CD14-positive monocyte (primary cell): Measurements from ENCODE around the gene KMT2B. TPM values are rescaled to one million over a fixed set of nuclear protein-coding genes. Genes with fewer than 3 reads are reported as not detected.

Experiments used
- DNase-seq, 3 donors: peaks; one replicate each; pipeline ENCODE4 v3.0.0-alpha.2; 2011 to 2022
- H2AFZ ChIP-seq: 2 replicates; pipeline ENCODE4 v1.6.0; 2012; ENCODE audit warnings: mild to moderate bottlenecking, low read depth, low read length, inconsistent platforms; ENCODE audit not compliant: insufficient read depth, poor library complexity, severe bottlenecking
- H3K27ac ChIP-seq, 2 donors: 1 replicate in 1 of 2; 2 replicates in 1 of 2; pipeline ENCODE4 v1.5.1; 2012 to 2013; ENCODE audit warnings: low read length in 2 of 2, control low read depth in 1 of 2, inconsistent platforms in 1 of 2, low read depth in 1 of 2, mild to moderate bottlenecking in 1 of 2
- H3K27me3 ChIP-seq, 2 donors: one replicate each; pipeline versions ENCODE4 v1.6.0 to v1.6.1; 2011 to 2013; ENCODE audit warnings: low read length in 2 of 2; ENCODE audit not compliant: control insufficient read depth in 2 of 2, insufficient read depth in 2 of 2
- H3K36me3 ChIP-seq, 2 donors: replicated peaks in 1 of 2; 1 replicate in 1 of 2; 2 replicates in 1 of 2; pipeline versions ENCODE4 v1.5.1 to v1.6.1; 2012 to 2013; ENCODE audit warnings: low read length in 2 of 2, control low read depth in 1 of 2, inconsistent platforms in 1 of 2, mild to moderate bottlenecking in 1 of 2; ENCODE audit not compliant: insufficient read depth in 2 of 2, control insufficient read depth in 1 of 2
- H3K4me1 ChIP-seq, 2 donors: 1 replicate in 1 of 2; 2 replicates in 1 of 2; pipeline versions ENCODE4 v1.5.1 to v1.6.1; 2012 to 2013; ENCODE audit warnings: low read length in 2 of 2, control low read depth in 1 of 2, inconsistent platforms in 1 of 2, mild to moderate bottlenecking in 1 of 2, moderate library complexity in 1 of 2; ENCODE audit not compliant: insufficient read depth in 2 of 2, control insufficient read depth in 1 of 2
- H3K4me2 ChIP-seq: replicated peaks from 2 replicates; pipeline ENCODE3; 2012; ENCODE audit warnings: low read length, moderate library complexity, mild to moderate bottlenecking; ENCODE audit not compliant: poor library complexity, severe bottlenecking; ENCODE audit errors: extremely low read depth
- H3K4me3 ChIP-seq, 3 experiments: fragments of 200-600 bp in 1 of 3; sonication (generic) in 1 of 3; replicated peaks in 1 of 3; 1 replicate in 2 of 3; 2 replicates in 1 of 3; pipeline ENCODE4 v1.5.1; 2011 to 2013; ENCODE audit warnings: low read length in 3 of 3, mild to moderate bottlenecking in 3 of 3, control low read depth in 2 of 3, low read depth in 2 of 3, inconsistent platforms in 1 of 3, moderate library complexity in 1 of 3
- H3K79me2 ChIP-seq: 2 replicates; pipeline ENCODE4 v1.6.0; 2012; ENCODE audit warnings: mild to moderate bottlenecking, control low read depth, inconsistent platforms, low read length, moderate library complexity; ENCODE audit not compliant: insufficient read depth
- H3K9ac ChIP-seq: 2 replicates; pipeline ENCODE4 v1.6.0; 2017; ENCODE audit warnings: low read length, mild to moderate bottlenecking; ENCODE audit not compliant: insufficient read depth, poor library complexity, severe bottlenecking
- H3K9me3 ChIP-seq, 2 donors: replicated peaks in 1 of 2; 1 replicate in 1 of 2; 2 replicates in 1 of 2; pipeline versions ENCODE4 v1.5.1 to v1.6.1; 2012 to 2013; ENCODE audit warnings: low read length in 2 of 2, control low read depth in 1 of 2; ENCODE audit not compliant: control insufficient read depth in 1 of 2, insufficient read depth in 1 of 2
- H4K20me1 ChIP-seq: 2 replicates; pipeline ENCODE4 v1.6.0; 2012; ENCODE audit warnings: mild to moderate bottlenecking, low read length, control low read depth, moderate library complexity; ENCODE audit not compliant: insufficient read depth
- H3K27ac Mint-ChIP-seq, 7 donors: one replicate each; pipeline ENCODE4 v1.8.0; 2020; ENCODE audit warnings: mild to moderate bottlenecking in 7 of 7, mixed read lengths in 7 of 7, moderate library complexity in 6 of 7, inconsistent platforms in 2 of 7
- H3K27me3 Mint-ChIP-seq, 3 donors: one replicate each; pipeline ENCODE4 v1.8.0; 2021 to 2022; ENCODE audit warnings: low read depth in 3 of 3, mild to moderate bottlenecking in 3 of 3, mixed read lengths in 3 of 3, moderate library complexity in 3 of 3, inconsistent platforms in 1 of 3
- H3K36me3 Mint-ChIP-seq, 2 donors: one replicate each; pipeline ENCODE4 v1.8.0; 2020; ENCODE audit warnings: mixed read lengths in 2 of 2, inconsistent platforms in 1 of 2, mild to moderate bottlenecking in 1 of 2
- H3K4me1 Mint-ChIP-seq: one replicate; pipeline ENCODE4 v1.8.0; 2020; ENCODE audit warnings: mild to moderate bottlenecking, mixed read lengths
- H3K4me3 Mint-ChIP-seq, 2 donors: one replicate each; pipeline ENCODE4 v1.8.0; 2020; ENCODE audit warnings: mild to moderate bottlenecking in 2 of 2, mixed read lengths in 2 of 2, moderate library complexity in 1 of 2
- H3K9me3 Mint-ChIP-seq, 7 donors: one replicate each; pipeline ENCODE4 v1.8.0; 2020 to 2022; ENCODE audit warnings: mixed read lengths in 7 of 7, mild to moderate bottlenecking in 6 of 7, moderate library complexity in 6 of 7, inconsistent platforms in 2 of 7
- CTCF ChIP-seq: fragments of 200-600 bp; IDR thresholded peaks from one replicate; pipeline ENCODE4 v1.8.0; 2022; ENCODE audit warnings: antibody characterized with exemption, mild to moderate bottlenecking
- WGBS: methylation state at CpG from one replicate; pipeline ENCODE4 v1.1.5; 2013; ENCODE audit warnings: missing lambda C conversion rate; ENCODE audit not compliant: insufficient coverage; 5-methylcytosine and 5-hydroxymethylcytosine counted together
- intact Hi-C, 2 donors: fragments of 100-400 bp; cut with micrococcal nuclease; formaldehyde crosslinking; loops; one replicate each; pipeline versions ENCODE4 v1.15.0 to v1.15.1; 2023
- polyA plus RNA-seq, 3 donors: library from polyadenylated mRNA; depleted of rRNA in 1 of 3; unstranded in 2 of 3; stranded (reverse) in 1 of 3; fragments of 300-500 nt in 2 of 3; fragments of >200 nt in 1 of 3; fragmentation: Illumina TruSeq in 2 of 3; gene quantifications; 1 replicate in 2 of 3; 2 replicates in 1 of 3; pipeline ENCODE4 v1.2.3, GENCODE V29; 2012 to 2021

Gene KMT2B
- polyA plus RNA-seq, 3 donors: 0.32 to 63.6 (median 0.65) TPM

GRCh38 chr19:35715355-35715809 lies 2.4 kb upstream of the KMT2B start:
- Mint-ChIP-seq H3K36me3 (peaks cover 4 to 5% of the 10 kb centered on the region in 2 donors), H3K9me3 (no peaks in the 10 kb centered on the region), H3K4me3 (peak overlapping the region in 1 of 2 donors; percentile 99), H3K4me1 (peaks cover 30% of the 10 kb centered on the region), H3K27me3 (peaks cover 5 to 6% (median 6%) of the 10 kb centered on the region in 3 donors), H3K27ac (no peak overlapping the region)
- Histone ChIP-seq H3K4me3 (peak overlapping the region in 1 of 3 experiments; percentile 91), H3K27ac (no peak overlapping the region), H3K79me2 (peaks cover 24% of the 10 kb centered on the region), H4K20me1 (peaks cover 20% of the 10 kb centered on the region), H3K36me3 (peaks cover 4 to 11% of the 10 kb centered on the region in 2 donors), H3K4me2 (peak overlapping the region; percentile 96), H3K9ac (peak overlapping the region; percentile 72), H3K9me3 (no peaks in the 10 kb centered on the region), H3K27me3 (no peaks in the 10 kb centered on the region), H3K4me1 (peaks cover 23 to 37% of the 10 kb centered on the region in 2 donors), H2AFZ (peak overlapping the region; percentile 98)
- intact Hi-C loops: loop anchor here in 1 of 2 donors (5.0 kb wide), 2 partner anchors 88 to 168 kb away; partner anchors contain the start of genes RBM42 and TMEM147
- WGBS: 87% methylated on average over 4 of the region's 7 CpGs
- no peak for TF ChIP-seq CTCF
- peak in 1 of 3 donors; percentile 3 for DNase-seq

DNA sequence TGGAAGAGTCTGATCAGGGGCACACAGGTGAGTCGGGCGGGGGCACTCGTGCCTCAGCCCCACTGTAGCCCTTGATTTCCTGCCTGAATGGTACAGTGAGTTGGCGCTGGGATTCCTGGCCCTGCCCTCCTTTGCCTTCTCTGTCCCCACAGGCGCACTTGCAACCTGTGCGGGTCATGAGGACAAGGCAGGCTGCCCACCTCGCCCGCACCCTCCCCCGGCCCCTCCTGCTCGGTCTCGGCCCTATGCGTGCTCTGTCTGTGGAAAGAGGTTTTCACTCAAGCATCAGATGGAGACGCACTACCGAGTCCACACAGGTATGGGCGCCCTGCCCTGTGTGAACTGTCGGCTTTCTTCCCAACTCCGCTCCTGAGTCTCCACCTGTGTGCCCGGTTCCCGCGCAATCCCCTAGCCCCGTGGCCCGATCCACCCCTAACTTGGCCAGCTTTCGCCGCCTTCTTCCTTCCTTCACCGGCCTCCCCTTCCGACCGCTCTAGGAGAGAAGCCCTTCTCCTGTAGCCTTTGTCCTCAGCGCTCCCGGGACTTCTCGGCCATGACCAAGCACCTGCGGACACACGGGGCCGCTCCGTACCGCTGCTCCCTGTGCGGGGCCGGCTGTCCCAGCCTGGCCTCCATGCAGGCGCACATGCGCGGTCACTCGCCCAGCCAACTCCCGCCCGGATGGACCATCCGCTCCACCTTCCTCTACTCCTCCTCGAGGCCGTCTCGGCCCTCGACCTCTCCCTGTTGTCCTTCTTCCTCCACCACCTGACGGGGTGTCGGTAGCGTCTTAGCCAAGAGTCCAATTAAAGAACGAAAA lies 1.6 kb upstream of the KMT2B start:
- Histone ChIP-seq H3K36me3 (peaks cover 10 to 18% of the 10 kb centered on the region in 2 donors), H2AFZ (peak overlapping the region; percentile 98), H3K27me3 (no peaks in the 10 kb centered on the region), H3K79me2 (peaks cover 29% of the 10 kb centered on the region), H4K20me1 (peaks cover 20% of the 10 kb centered on the region), H3K4me3 (peak overlapping the region; percentile 71 to 91 (median 78)), H3K27ac (peak overlapping the region; percentile 15 to 79), H3K4me1 (peaks cover 23 to 37% of the 10 kb centered on the region in 2 donors), H3K4me2 (peak overlapping the region; percentile 96), H3K9ac (peak overlapping the region; percentile 72), H3K9me3 (no peaks in the 10 kb centered on the region)
- Mint-ChIP-seq H3K27ac (peak overlapping the region; percentile 77 to 93 (median 85)), H3K9me3 (no peaks in the 10 kb centered on the region), H3K4me3 (peak overlapping the region; percentile 95 to 99), H3K27me3 (peaks cover 4 to 6% (median 6%) of the 10 kb centered on the region in 3 donors), H3K4me1 (peaks cover 30% of the 10 kb centered on the region), H3K36me3 (peaks cover 8 to 11% of the 10 kb centered on the region in 2 donors)
- WGBS: under 1% methylated on average over 47 of the region's 52 CpGs
- no peak for TF ChIP-seq CTCF
- no peak for DNase-seq
- intact Hi-C loops: loop anchor here (1.0 to 5.0 kb wide), 5 partner anchors 22 to 205 kb away; partner anchors contain the start of genes RBM42 (in 1 of the 2) and TMEM147 (in 1 of the 2)
